Stimulated activated CD4-positive, alpha-beta T cell treated with anti-CD3 and anti-CD28 coated beads, Interleukin-4, amount 100 ng/mL, for 1 hour (primary cell): ENCODE data around the gene JMJD6.
"Not testable (repeated sequence)": the region's sequence is repeated elsewhere in the genome, so short reads cannot be mapped to it uniquely, and the experiment has no call there.

ENCODE experiments used
- DNase-seq: peaks from one replicate; pipeline ENCODE4 v3.0.0-alpha.2; 2020

The JMJD6 gene

GRCh38 chr17:76716146-76716838 lies 10.1 kb downstream of the JMJD6 start:
- no peak for DNase-seq

- DNase-seq = no peak
Measured at GRCh38 chr17:76715496-76715830, 10.9 kb downstream of the JMJD6 start.

- DNase-seq = peak; percentile 79
Measured at GRCh38 chr17:76714822-76715495, 11.4 kb downstream of the JMJD6 start.

- DNase-seq = no peak
Measured at GRCh38 chr17:76714336-76714735, 12.1 kb downstream of the JMJD6 start.

- no peak for DNase-seq
Measured at GRCh38 chr17:76713765-76714164, 12.6 kb downstream of the JMJD6 start.

- DNase-seq = not testable (repeated sequence)
Measured at GRCh38 chr17:76712321-76712720, 14.1 kb downstream of the JMJD6 start.

- DNase-seq = peak; percentile 54
Measured at GRCh38 chr17:76710863-76711611, 15.4 kb downstream of the JMJD6 start, which contains the start of gene MXRA7. TSS of gene MXRA7 (minus strand) at chr17:76710965. CDS start at chr17:76710946, 19 bp downstream.

GRCh38 chr17:76709951-76710862 lies 16.2 kb downstream of the JMJD6 start:
- DNase-seq = not testable (repeated sequence)

GRCh38 chr17:76709077-76709950 lies 17.1 kb downstream of the JMJD6 start:
- no peak for DNase-seq

GRCh38 chr17:76707985-76708807 lies 18.2 kb downstream of the JMJD6 start:
- DNase-seq = no peak

GRCh38 chr17:76706817-76707216 lies 19.6 kb downstream of the JMJD6 start:
- DNase-seq = no peak

- no peak for DNase-seq
Measured at GRCh38 chr17:76704805-76705204, 21.6 kb downstream of the JMJD6 start.

- no peak for DNase-seq
Measured at GRCh38 chr17:76702941-76703637, 23.3 kb downstream of the JMJD6 start.

GRCh38 chr17:76702076-76702475 lies 24.3 kb downstream of the JMJD6 start:
- no peak for DNase-seq

- DNase-seq = no peak
Measured at GRCh38 chr17:76701471-76701967, 24.9 kb downstream of the JMJD6 start.

- DNase-seq = no peak
Measured at GRCh38 chr17:76700617-76701470, 25.6 kb downstream of the JMJD6 start.

GRCh38 chr17:76700270-76700616 lies 26.2 kb downstream of the JMJD6 start:
- no peak for DNase-seq

- DNase-seq = not testable (repeated sequence)
Measured at GRCh38 chr17:76698466-76698977, 27.9 kb downstream of the JMJD6 start.
